ENCODE measurements around the gene ITPKB.

DNA sequence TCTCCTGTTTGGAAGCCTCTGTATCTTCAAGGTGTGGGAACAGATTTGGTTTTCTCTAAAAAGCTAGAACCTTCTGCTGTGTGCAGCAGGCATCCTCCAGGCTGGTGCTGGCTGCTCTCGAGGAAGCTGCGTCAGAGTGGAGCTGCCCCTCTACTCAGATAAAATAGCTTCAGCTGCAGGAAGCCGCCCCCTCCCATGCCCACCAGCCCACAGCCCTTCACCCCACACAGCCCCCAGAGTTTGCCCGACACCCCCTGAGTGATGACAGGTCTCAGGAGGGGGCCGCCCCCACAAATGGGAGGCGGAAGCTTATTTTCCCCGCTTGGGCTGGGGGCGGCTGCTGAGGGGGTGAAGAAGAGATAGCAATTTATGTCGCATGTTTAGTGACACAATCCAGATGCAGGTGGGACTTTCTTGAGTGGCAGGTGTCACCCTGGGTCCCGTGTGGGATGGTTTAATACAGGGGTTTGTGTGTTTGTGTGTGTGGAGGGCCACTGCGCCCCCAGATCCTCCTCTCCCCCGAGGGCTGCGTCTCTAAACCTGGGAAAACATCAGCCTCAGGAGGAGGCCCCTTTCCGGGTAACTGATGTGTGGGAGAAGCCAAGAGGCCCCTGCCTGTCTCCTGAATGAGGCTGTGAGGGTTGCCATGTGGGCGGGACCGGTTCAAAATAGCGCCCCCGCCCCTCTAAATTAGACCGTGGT, 135.1 kb downstream of the ITPKB start:
- TF ChIP-seq, protein P1, sequence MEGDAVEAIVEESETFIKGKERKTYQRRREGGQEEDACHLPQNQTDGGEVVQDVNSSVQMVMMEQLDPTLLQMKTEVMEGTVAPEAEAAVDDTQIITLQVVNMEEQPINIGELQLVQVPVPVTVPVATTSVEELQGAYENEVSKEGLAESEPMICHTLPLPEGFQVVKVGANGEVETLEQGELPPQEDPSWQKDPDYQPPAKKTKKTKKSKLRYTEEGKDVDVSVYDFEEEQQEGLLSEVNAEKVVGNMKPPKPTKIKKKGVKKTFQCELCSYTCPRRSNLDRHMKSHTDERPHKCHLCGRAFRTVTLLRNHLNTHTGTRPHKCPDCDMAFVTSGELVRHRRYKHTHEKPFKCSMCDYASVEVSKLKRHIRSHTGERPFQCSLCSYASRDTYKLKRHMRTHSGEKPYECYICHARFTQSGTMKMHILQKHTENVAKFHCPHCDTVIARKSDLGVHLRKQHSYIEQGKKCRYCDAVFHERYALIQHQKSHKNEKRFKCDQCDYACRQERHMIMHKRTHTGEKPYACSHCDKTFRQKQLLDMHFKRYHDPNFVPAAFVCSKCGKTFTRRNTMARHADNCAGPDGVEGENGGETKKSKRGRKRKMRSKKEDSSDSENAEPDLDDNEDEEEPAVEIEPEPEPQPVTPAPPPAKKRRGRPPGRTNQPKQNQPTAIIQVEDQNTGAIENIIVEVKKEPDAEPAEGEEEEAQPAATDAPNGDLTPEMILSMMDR (IDR thresholded peaks at IDR 0.05) = no peak
- TF ChIP-seq EP300 (IDR thresholded peaks at IDR 0.05) (no peak), POLR2A (IDR thresholded peaks at IDR 0.05) (no peak)

Data from ovary (tissue), 3 donors.